Esophagus muscularis mucosa (tissue), 4 donors: ENCODE measurements around the gene DAB2IP. TPM values are rescaled to one million over a fixed set of nuclear protein-coding genes. Genes with fewer than 3 reads are reported as not detected.

Experiments used
- DNase-seq: peaks from one replicate; pipeline ENCODE4 v3.0.0-alpha.2; 2017; ENCODE audit errors: extremely low spot score
- H3K27ac ChIP-seq, 4 donors: fragments of 200-600 bp; sonication (generic); replicated peaks in 1 of 4; 1 replicate in 3 of 4; 2 replicates in 1 of 4; pipeline ENCODE4 v1.5.1; 2016 to 2019; ENCODE audit warnings: mild to moderate bottlenecking in 1 of 4
- H3K27me3 ChIP-seq, 4 donors: fragments of 200-600 bp; sonication (generic); one replicate each; pipeline versions ENCODE4 v1.5.1 to v1.6.0; 2016 to 2019
- H3K36me3 ChIP-seq, 4 donors: fragments of 200-600 bp; sonication (generic); one replicate each; pipeline ENCODE4 v1.5.1; 2016 to 2019
- H3K4me1 ChIP-seq, 4 donors: fragments of 200-600 bp; sonication (generic); one replicate each; pipeline ENCODE4 v1.5.1; 2016 to 2019
- H3K4me3 ChIP-seq, 4 donors: fragments of 200-600 bp; sonication (generic); 1 replicate in 2 of 4; 2 replicates in 2 of 4; pipeline ENCODE4 v1.5.1; 2016 to 2019; ENCODE audit warnings: mild to moderate bottlenecking in 4 of 4, moderate library complexity in 1 of 4
- H3K9me3 ChIP-seq, 4 donors: fragments of 200-600 bp; sonication (generic); 1 replicate in 3 of 4; 2 replicates in 1 of 4; pipeline ENCODE4 v1.5.1; 2016 to 2019
- CTCF ChIP-seq, 3 experiments: fragments of 200-600 bp in 2 of 3; fragments of 450-650 bp in 1 of 3; sonication (generic) in 2 of 3; IDR thresholded peaks; one replicate each; pipeline ENCODE4 v1.5.1; 2017 to 2019; ENCODE audit warnings: antibody characterized with exemption in 3 of 3, mild to moderate bottlenecking in 2 of 3, moderate library complexity in 1 of 3
- EP300 ChIP-seq: sonication (generic); formaldehyde crosslinking; IDR thresholded peaks from one replicate; pipeline ENCODE4 v1.6.1; 2017; ENCODE audit warnings: antibody characterized with exemption
- POLR2A ChIP-seq: fragments of 450-650 bp; IDR thresholded peaks from one replicate; pipeline ENCODE4 v1.6.1; 2017; ENCODE audit warnings: antibody characterized with exemption, moderate library complexity, mild to moderate bottlenecking, low read depth
- POLR2AphosphoS5 ChIP-seq, 2 donors: sonication (generic); formaldehyde crosslinking; IDR thresholded peaks; one replicate each; pipeline ENCODE4 v1.6.1; 2017; ENCODE audit warnings: antibody characterized with exemption in 2 of 2
- WGBS: methylation state at CpG from one replicate; pipeline ENCODE4 v1.1.5; 2018; 5-methylcytosine and 5-hydroxymethylcytosine counted together
- intact Hi-C: fragments of 100-400 bp; cut with DNase I; formaldehyde crosslinking; loops from one replicate; pipeline ENCODE4 v1.15.1; 2023
- total RNA-seq, 4 donors: library from RNA; depleted of rRNA; stranded (reverse); fragments of >200 nt; gene quantifications; one replicate each; pipeline versions ENCODE4 v1.1.0 to v1.2.1, GENCODE V29; 2016

DAB2IP gene
- total RNA-seq, 4 donors from 2014 or later = 41.7 to 102 (median 62.4) TPM

GRCh38 chr9:121645853-121646807 is 5.3 kb upstream of the DAB2IP start:
- H3K27ac ChIP-seq = peak overlapping the region in 2 of 4 donors; percentile 32 to 52
- TF ChIP-seq POLR2A (no peak), CTCF (IDR thresholded peaks at IDR 0.05) (no peak), EP300 (no peak), POLR2AphosphoS5 (IDR thresholded peaks at IDR 0.05) (no peak)
- H3K9me3 ChIP-seq = no peaks in the 10 kb centered on the region
- intact Hi-C loops = no loop called here
- H3K4me3 ChIP-seq = no peak overlapping the region
- no peak for DNase-seq
- H3K36me3 ChIP-seq = no peaks in the 10 kb centered on the region
- H3K4me1 ChIP-seq = peaks cover 34 to 46% (median 45%) of the 10 kb centered on the region in 4 donors
- WGBS = 77% methylated on average over 8 of the region's 22 CpGs
- H3K27me3 ChIP-seq = no peaks in the 10 kb centered on the region

- peaks cover 35 to 54% (median 48%) of the 10 kb centered on the region in 4 donors for H3K4me1 ChIP-seq
- TF ChIP-seq POLR2A (no peak), POLR2AphosphoS5 (IDR thresholded peaks at IDR 0.05) (no peak), CTCF (IDR thresholded peaks at IDR 0.05) (no peak), EP300 (no peak)
- DNase-seq = no peak
- peak overlapping the region in 2 of 4 donors; percentile 20 to 32 for H3K27ac ChIP-seq
- no peaks in the 10 kb centered on the region for H3K27me3 ChIP-seq
- WGBS = 100% methylated on average over 1 of the region's 1 CpG
- no peak overlapping the region for H3K4me3 ChIP-seq
- intact Hi-C loops = no loop called here
- H3K9me3 ChIP-seq = no peaks in the 10 kb centered on the region
- no peaks in the 10 kb centered on the region for H3K36me3 ChIP-seq
Measured at GRCh38 chr9:121646992-121647391, 4.4 kb upstream of the DAB2IP start.

- H3K27me3 ChIP-seq = no peaks in the 10 kb centered on the region
- TF ChIP-seq POLR2AphosphoS5 (IDR thresholded peaks at IDR 0.05) (no peak), POLR2A (no peak), EP300 (no peak), CTCF (IDR thresholded peaks at IDR 0.05) (no peak)
- no peak overlapping the region for H3K4me3 ChIP-seq
- WGBS = 95% methylated on average over 5 of the region's 5 CpGs
- H3K9me3 ChIP-seq = no peaks in the 10 kb centered on the region
- H3K36me3 ChIP-seq = no peaks in the 10 kb centered on the region
- intact Hi-C loops = no loop called here
- no peak overlapping the region for H3K27ac ChIP-seq
- no peak for DNase-seq
- peaks cover 47 to 65% (median 56%) of the 10 kb centered on the region in 4 donors for H3K4me1 ChIP-seq
Measured at GRCh38 chr9:121648172-121648571, 3.3 kb upstream of the DAB2IP start.

GRCh38 chr9:121648799-121649198 is 2.6 kb upstream of the DAB2IP start:
- Histone ChIP-seq H3K9me3 (no peaks in the 10 kb centered on the region), H3K27me3 (no peaks in the 10 kb centered on the region), H3K36me3 (no peaks in the 10 kb centered on the region), H3K4me1 (peaks cover 54 to 72% (median 62%) of the 10 kb centered on the region in 4 donors), H3K27ac (peak overlapping the region in 1 of 4 donors; percentile 79), H3K4me3 (no peak overlapping the region)
- no peak for DNase-seq
- intact Hi-C loops = no loop called here
- TF ChIP-seq POLR2AphosphoS5 (IDR thresholded peaks at IDR 0.05) (no peak), EP300 (no peak), POLR2A (no peak), CTCF (IDR thresholded peaks at IDR 0.05) (no peak)
- 74% methylated on average over 3 of the region's 9 CpGs for WGBS
